ENCODE data around the gene CASP4.

DNA sequence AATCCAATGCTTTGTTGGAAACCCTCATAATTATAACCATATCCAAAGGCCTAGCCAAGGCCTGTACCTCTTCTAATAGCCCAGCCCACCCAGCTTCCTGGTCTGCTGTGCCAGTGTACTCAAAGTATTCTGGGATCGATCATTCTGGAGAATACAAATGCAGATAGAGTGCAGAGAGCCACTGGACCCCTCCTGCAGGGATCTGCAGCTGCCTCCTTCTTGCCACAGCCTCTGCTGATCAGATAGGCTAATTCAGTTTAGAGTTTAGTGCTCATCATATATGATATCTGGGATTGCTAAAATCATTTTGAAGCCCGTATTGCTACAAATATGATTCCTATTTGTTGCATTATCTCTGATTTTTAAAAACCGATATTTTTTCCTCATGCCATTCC, 37.1 kb upstream of the CASP4 start:
- TF ChIP-seq, protein P1, sequence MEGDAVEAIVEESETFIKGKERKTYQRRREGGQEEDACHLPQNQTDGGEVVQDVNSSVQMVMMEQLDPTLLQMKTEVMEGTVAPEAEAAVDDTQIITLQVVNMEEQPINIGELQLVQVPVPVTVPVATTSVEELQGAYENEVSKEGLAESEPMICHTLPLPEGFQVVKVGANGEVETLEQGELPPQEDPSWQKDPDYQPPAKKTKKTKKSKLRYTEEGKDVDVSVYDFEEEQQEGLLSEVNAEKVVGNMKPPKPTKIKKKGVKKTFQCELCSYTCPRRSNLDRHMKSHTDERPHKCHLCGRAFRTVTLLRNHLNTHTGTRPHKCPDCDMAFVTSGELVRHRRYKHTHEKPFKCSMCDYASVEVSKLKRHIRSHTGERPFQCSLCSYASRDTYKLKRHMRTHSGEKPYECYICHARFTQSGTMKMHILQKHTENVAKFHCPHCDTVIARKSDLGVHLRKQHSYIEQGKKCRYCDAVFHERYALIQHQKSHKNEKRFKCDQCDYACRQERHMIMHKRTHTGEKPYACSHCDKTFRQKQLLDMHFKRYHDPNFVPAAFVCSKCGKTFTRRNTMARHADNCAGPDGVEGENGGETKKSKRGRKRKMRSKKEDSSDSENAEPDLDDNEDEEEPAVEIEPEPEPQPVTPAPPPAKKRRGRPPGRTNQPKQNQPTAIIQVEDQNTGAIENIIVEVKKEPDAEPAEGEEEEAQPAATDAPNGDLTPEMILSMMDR (conservative IDR thresholded peaks at IDR 0.05; ENCODE audit: low read depth in 2 of 2), result no peak
- TF ChIP-seq EZH2phosphoT487 (IDR thresholded peaks at IDR 0.05; ENCODE audit: unreplicated experiment) (no peak), POLR2AphosphoS5 (IDR thresholded peaks at IDR 0.05; ENCODE audit: low read depth) (no peak), EZH2 (IDR thresholded peaks at IDR 0.05; ENCODE audit: low read depth, unreplicated experiment) (no peak), CREB1 (CRISPR knock-in tag; IDR thresholded peaks at IDR 0.05; ENCODE audit: low read depth) (no peak), ZNF114 (CRISPR knock-in tag; IDR thresholded peaks at IDR 0.05) (no peak), JUNB (IDR thresholded peaks at IDR 0.05; ENCODE audit: unreplicated experiment) (no peak), NANOG (IDR thresholded peaks at IDR 0.05; ENCODE audit: borderline replicate concordance) (no peak)
- TF ChIP-seq, protein P2, sequence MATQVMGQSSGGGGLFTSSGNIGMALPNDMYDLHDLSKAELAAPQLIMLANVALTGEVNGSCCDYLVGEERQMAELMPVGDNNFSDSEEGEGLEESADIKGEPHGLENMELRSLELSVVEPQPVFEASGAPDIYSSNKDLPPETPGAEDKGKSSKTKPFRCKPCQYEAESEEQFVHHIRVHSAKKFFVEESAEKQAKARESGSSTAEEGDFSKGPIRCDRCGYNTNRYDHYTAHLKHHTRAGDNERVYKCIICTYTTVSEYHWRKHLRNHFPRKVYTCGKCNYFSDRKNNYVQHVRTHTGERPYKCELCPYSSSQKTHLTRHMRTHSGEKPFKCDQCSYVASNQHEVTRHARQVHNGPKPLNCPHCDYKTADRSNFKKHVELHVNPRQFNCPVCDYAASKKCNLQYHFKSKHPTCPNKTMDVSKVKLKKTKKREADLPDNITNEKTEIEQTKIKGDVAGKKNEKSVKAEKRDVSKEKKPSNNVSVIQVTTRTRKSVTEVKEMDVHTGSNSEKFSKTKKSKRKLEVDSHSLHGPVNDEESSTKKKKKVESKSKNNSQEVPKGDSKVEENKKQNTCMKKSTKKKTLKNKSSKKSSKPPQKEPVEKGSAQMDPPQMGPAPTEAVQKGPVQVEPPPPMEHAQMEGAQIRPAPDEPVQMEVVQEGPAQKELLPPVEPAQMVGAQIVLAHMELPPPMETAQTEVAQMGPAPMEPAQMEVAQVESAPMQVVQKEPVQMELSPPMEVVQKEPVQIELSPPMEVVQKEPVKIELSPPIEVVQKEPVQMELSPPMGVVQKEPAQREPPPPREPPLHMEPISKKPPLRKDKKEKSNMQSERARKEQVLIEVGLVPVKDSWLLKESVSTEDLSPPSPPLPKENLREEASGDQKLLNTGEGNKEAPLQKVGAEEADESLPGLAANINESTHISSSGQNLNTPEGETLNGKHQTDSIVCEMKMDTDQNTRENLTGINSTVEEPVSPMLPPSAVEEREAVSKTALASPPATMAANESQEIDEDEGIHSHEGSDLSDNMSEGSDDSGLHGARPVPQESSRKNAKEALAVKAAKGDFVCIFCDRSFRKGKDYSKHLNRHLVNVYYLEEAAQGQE (IDR thresholded peaks at IDR 0.05; ENCODE audit: unreplicated experiment), result no peak

Data from GM23338 (cell line).